Activated T-cell treated with anti-CD3 and anti-CD28 coated beads, Interleukin-2, amount 50 U/mL, for 72 hours (primary cell): ENCODE results near the gene FSTL5. TPM values are rescaled to one million over a fixed set of nuclear protein-coding genes. Genes with fewer than 3 reads are reported as not detected.

Experiments
- ATAC-seq, 2 donors: fragments of 150-1000 bp; cut with Tn5 transposase; replicated peaks in 1 of 2; 2 replicates each; pipeline ENCODE4 v1.10.0; 2021; ENCODE audit warnings: moderate library complexity in 2 of 2, mild to moderate bottlenecking in 1 of 2
- DNase-seq, 2 donors: peaks; one replicate each; pipeline ENCODE4 v3.0.0; 2021 to 2022; ENCODE audit warnings: mixed read lengths in 1 of 2
- H3K27ac Mint-ChIP-seq: one replicate; pipeline ENCODE4 v1.8.0; 2022; ENCODE audit warnings: mild to moderate bottlenecking, moderate library complexity, mixed read lengths
- H3K27me3 Mint-ChIP-seq: one replicate; pipeline ENCODE4 v1.8.0; 2022; ENCODE audit warnings: low read depth, mixed read lengths
- H3K36me3 Mint-ChIP-seq, 2 donors: one replicate each; pipeline ENCODE4 v1.8.0; 2022; ENCODE audit warnings: mixed read lengths in 2 of 2, mild to moderate bottlenecking in 1 of 2; ENCODE audit not compliant: insufficient read depth in 2 of 2
- H3K4me1 Mint-ChIP-seq: one replicate; pipeline ENCODE4 v1.8.0; 2022; ENCODE audit warnings: low read depth, mixed read lengths
- H3K4me3 Mint-ChIP-seq, 2 donors: one replicate each; pipeline ENCODE4 v1.8.0; 2022; ENCODE audit warnings: mild to moderate bottlenecking in 2 of 2, mixed read lengths in 2 of 2, moderate library complexity in 2 of 2
- H3K9me3 Mint-ChIP-seq, 2 donors: one replicate each; pipeline ENCODE4 v1.8.0; 2022; ENCODE audit warnings: mixed read lengths in 2 of 2
- total RNA-seq, 2 donors: library from RNA; stranded (reverse); gene quantifications; one replicate each; pipeline ENCODE4 v1.2.3, GENCODE V29; 2022

Gene FSTL5
- total RNA-seq, 2 donors from 2014 or later: not detected

DNA sequence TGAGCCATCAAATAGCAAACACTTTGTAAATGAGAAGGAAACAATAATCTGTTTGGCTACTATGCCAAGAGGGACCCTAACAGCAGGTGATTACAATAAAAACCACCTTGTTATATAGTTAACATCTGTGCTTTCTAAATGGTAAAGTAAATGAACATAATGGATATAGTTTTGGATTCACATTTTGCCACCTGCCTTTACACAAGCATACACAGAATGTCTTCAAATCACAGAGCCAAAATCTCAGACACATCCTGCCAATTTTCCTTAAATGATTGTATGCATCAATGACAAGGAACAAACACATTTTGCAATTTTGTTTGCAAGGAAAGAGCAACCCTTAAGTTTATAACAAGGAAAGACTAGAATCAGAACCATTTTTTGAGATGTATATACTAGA, 334.2 kb downstream of the FSTL5 start:
- no peaks in the 10 kb centered on the region for H3K4me1 Mint-ChIP-seq
- ATAC-seq (no peak), DNase-seq (no peak)
- no peak overlapping the region for H3K4me3 Mint-ChIP-seq
- H3K9me3 Mint-ChIP-seq: peaks cover 3 to 5% of the 10 kb centered on the region in 2 donors
- no peaks in the 10 kb centered on the region for H3K27me3 Mint-ChIP-seq
- no peaks in the 10 kb centered on the region for H3K36me3 Mint-ChIP-seq
- H3K27ac Mint-ChIP-seq: no peak overlapping the region

DNA sequence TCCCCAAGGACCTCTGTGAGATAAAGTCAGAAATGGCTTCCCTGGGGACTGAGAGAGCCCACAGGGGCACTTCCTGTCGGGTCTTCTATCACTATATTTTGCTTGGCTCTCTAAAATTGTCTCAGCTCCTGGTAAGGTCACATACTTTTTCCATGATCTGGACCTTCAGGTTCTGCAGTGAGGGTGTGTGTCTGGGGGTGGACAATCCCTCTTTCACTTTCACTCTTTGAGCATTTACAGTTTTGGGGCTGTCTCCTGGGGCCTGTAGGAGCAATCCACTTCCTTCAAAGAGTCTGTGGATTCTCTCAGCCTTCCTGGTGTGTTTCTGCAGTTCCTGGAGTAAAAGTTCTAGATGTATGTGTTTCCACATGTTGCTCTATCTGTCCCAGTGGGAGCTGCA, 335.7 kb downstream of the FSTL5 start:
- DNase-seq (no peak), ATAC-seq (no peak)
- H3K4me1 Mint-ChIP-seq: no peaks in the 10 kb centered on the region
- no peaks in the 10 kb centered on the region for H3K36me3 Mint-ChIP-seq
- H3K4me3 Mint-ChIP-seq: no peak overlapping the region
- peaks cover 3 to 5% of the 10 kb centered on the region in 2 donors for H3K9me3 Mint-ChIP-seq
- no peaks in the 10 kb centered on the region for H3K27me3 Mint-ChIP-seq
- H3K27ac Mint-ChIP-seq: no peak overlapping the region

DNA sequence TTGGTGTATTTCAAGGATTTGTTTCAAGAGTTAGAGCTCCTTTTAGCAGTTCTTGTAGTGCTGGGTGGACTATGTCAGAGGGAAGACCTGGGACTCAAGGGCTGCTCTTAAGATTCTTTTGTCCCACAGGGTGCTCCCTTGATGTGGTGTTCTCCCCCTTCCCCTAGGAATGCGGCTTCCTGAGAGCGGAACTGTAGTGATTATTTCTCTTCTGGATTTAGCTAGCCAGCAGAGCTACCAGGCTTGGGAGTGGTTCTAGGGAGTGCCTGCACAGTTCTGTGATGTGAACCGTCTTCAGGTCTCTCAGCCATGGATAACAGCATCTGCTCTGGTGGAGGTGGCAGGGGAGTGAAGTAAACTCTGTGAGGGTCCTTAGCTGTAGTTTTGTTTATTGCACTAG, 336.8 kb downstream of the FSTL5 start:
- Mint-ChIP-seq H3K4me3 (no peak overlapping the region), H3K36me3 (no peaks in the 10 kb centered on the region), H3K4me1 (no peaks in the 10 kb centered on the region), H3K27me3 (no peaks in the 10 kb centered on the region), H3K9me3 (peaks cover 3 to 5% of the 10 kb centered on the region in 2 donors), H3K27ac (no peak overlapping the region)
- ATAC-seq (no peak), DNase-seq (no peak)

DNA sequence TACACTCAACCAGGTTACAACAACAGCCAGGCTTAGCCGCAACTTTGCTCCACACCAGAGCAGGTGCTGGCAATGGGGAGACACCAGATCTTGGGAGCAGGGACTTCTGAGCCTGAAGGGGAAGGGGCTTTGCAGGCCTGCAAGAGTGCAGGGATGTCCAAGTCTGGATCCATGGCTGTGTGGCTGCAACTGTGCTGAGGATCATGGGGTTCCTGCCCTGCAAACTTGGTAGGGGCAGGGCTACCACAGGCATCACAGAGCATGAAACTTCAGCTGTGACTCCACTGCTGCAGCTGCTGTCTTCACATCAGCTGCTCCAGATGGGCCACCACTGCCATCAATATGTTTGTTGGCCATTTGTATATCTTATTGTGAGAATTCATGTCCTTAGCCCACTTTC, 340.4 kb downstream of the FSTL5 start:
- H3K4me1 Mint-ChIP-seq: no peaks in the 10 kb centered on the region
- no peaks in the 10 kb centered on the region for H3K36me3 Mint-ChIP-seq
- ATAC-seq (no peak), DNase-seq (no peak)
- H3K27me3 Mint-ChIP-seq: no peaks in the 10 kb centered on the region
- no peak overlapping the region for H3K4me3 Mint-ChIP-seq
- peaks cover 3 to 8% of the 10 kb centered on the region in 2 donors for H3K9me3 Mint-ChIP-seq
- H3K27ac Mint-ChIP-seq: no peak overlapping the region

DNA sequence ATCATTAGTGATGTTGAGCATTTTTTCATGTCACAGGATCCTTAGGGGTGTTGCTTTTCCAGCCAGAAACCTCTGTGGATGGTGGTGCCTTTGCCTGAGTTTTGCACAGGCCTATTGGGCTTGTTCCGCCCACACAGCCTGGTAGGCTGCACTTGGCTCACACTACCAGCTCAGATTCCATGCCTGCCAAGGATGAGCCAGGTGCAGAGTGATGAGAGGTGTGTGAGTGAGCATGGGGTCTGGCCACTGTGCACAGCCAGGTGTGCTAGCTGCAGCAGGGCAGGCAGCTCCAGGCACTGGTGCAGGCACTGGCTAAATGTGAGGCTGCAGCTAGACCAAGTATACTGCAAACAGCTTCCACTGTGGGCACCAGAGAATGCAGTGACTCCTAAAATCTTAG, 341.6 kb downstream of the FSTL5 start:
- H3K27me3 Mint-ChIP-seq: no peaks in the 10 kb centered on the region
- H3K9me3 Mint-ChIP-seq: peaks cover 2 to 8% of the 10 kb centered on the region in 2 donors
- no peaks in the 10 kb centered on the region for H3K4me1 Mint-ChIP-seq
- DNase-seq (no peak), ATAC-seq (no peak)
- no peak overlapping the region for H3K4me3 Mint-ChIP-seq
- H3K27ac Mint-ChIP-seq: no peak overlapping the region
- no peaks in the 10 kb centered on the region for H3K36me3 Mint-ChIP-seq

DNA sequence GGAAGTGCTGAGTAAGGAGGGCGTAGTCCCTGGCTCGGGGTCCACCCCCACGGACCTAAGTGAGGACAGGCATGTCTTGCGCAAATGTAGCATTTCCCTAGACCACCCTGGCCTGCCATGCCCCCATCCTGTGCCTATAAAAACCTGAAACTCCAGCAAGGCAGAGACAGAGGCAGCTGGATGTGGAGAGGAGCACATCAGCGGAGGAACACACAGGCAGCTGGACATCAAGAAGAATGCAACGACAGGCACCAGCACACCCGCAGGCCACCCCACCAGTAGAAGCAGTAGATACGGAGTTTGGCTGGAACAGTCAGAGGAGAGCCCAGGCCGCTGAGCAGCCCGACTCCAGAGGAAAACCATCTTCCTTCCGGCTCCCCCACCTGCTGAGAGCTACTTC, 345.9 kb downstream of the FSTL5 start:
- H3K4me1 Mint-ChIP-seq: no peaks in the 10 kb centered on the region
- no peak overlapping the region for H3K27ac Mint-ChIP-seq
- ATAC-seq: no peak
- H3K9me3 Mint-ChIP-seq: peaks cover 4 to 5% of the 10 kb centered on the region in 2 donors
- no peak overlapping the region for H3K4me3 Mint-ChIP-seq
- H3K36me3 Mint-ChIP-seq: peaks cover 0 to 1% of the 10 kb centered on the region in 2 donors
- DNase-seq: no peak
- H3K27me3 Mint-ChIP-seq: no peaks in the 10 kb centered on the region

DNA sequence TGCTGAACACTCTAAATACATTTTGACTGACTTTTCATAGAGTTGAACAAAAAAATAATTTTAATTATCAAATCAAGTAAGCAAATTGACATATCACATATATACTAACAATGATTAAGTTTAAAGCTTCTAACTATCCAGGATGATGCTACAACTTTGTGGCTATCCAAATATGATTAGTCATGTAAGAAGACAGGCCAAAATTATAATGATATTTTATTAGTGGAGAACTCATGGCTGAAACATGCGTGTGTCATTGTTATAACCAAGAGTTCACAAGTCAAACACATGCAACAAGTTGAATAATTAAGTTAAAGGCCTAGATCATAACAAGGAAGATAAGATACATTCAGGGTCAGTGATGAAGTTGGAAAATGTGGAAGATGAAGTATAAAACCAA, 346.8 kb downstream of the FSTL5 start:
- Mint-ChIP-seq H3K4me1 (no peaks in the 10 kb centered on the region), H3K36me3 (peaks cover 0 to 1% of the 10 kb centered on the region in 2 donors), H3K27ac (no peak overlapping the region), H3K4me3 (no peak overlapping the region), H3K27me3 (no peaks in the 10 kb centered on the region), H3K9me3 (peaks cover 4 to 5% of the 10 kb centered on the region in 2 donors)
- DNase-seq: no peak
- ATAC-seq: no peak

DNA sequence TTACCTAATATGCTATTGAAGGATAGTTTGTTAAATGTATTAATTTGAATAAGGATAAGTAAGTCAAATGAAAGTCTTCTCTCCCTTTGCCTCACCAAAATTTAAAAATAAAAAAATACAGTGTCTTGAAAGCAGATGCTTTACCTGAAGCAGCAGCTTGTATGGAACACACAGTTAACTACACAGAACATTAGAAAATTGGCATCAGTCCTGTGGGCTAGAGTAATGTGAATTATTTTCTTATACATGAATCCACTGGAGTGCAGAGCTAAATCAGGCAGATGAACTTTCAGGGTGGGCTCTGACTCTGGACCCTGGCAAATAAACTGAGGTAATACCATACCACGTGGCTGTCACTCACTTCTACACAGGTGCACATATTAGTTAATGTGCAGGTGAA, 348.0 kb downstream of the FSTL5 start:
- Mint-ChIP-seq H3K4me3 (no peak overlapping the region), H3K27me3 (no peaks in the 10 kb centered on the region), H3K4me1 (no peaks in the 10 kb centered on the region), H3K27ac (no peak overlapping the region), H3K9me3 (peaks cover 4 to 5% of the 10 kb centered on the region in 2 donors), H3K36me3 (peaks cover 0 to 1% of the 10 kb centered on the region in 2 donors)
- DNase-seq (no peak), ATAC-seq (no peak)

DNA sequence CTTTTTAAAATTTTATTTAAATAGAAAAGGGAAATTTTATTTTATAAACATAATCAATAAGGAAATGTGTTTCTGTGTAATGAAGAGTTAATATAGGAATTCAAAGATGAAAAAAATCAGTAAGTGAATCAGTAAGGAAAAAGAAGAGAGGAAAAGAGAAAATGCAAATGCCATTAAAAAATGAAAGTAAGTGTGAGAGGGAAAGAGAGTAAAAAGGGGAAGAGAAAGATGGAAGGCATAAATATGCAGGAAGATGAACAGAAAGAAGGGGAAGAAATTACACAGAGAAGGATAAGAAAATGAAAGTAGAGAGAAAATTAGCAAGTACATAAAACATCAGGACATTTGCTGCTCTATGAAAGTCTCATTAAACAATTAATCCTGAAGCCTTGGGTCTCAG, 349.9 kb downstream of the FSTL5 start:
- DNase-seq (no peak), ATAC-seq (no peak)
- peaks cover 2 to 4% of the 10 kb centered on the region in 2 donors for H3K9me3 Mint-ChIP-seq
- no peaks in the 10 kb centered on the region for H3K4me1 Mint-ChIP-seq
- H3K4me3 Mint-ChIP-seq: no peak overlapping the region
- H3K27ac Mint-ChIP-seq: no peak overlapping the region
- H3K36me3 Mint-ChIP-seq: peaks cover 0 to 1% of the 10 kb centered on the region in 2 donors
- H3K27me3 Mint-ChIP-seq: no peaks in the 10 kb centered on the region

DNA sequence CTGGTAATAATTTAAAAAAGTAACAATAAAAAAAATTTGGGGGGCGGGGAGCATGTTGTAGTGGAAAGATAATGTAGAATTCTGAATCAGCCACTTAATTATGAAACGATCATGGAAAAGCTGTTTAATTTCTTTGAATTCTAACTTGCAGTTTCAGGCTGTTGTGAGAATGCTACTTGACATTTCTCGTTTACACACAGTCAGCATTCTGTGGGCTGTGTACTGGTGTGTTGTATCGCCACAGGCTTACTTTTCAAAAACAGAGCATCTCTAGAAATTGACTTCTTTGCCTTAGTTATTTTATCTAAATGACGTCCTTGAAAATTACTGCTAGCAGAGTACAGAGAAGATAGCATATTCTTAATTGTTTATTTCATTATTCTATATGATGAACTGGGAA, 350.4 kb downstream of the FSTL5 start:
- no peak overlapping the region for H3K4me3 Mint-ChIP-seq
- peaks cover 2 to 4% of the 10 kb centered on the region in 2 donors for H3K9me3 Mint-ChIP-seq
- DNase-seq (no peak), ATAC-seq (no peak)
- H3K27ac Mint-ChIP-seq: no peak overlapping the region
- no peaks in the 10 kb centered on the region for H3K27me3 Mint-ChIP-seq
- peaks cover 0 to 1% of the 10 kb centered on the region in 2 donors for H3K36me3 Mint-ChIP-seq
- no peaks in the 10 kb centered on the region for H3K4me1 Mint-ChIP-seq

DNA sequence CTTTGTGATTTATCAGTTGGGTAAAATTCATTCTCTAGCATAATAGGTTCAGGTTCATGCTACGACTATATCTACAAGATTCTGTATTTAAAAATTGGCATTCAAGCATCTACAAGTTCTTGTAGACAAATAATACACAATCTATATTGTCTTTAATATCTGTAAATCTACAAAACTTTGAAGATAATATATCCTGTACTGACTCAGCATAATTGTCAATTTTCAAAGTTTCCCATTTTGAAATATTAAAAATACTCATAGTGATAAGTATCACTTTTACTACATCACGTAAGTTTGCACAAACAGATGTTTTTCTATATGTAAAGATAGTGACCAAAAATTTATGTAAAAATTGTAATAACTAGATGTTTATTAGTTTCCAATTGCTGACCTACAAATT, 360.6 kb downstream of the FSTL5 start:
- no peak for ATAC-seq

DNA sequence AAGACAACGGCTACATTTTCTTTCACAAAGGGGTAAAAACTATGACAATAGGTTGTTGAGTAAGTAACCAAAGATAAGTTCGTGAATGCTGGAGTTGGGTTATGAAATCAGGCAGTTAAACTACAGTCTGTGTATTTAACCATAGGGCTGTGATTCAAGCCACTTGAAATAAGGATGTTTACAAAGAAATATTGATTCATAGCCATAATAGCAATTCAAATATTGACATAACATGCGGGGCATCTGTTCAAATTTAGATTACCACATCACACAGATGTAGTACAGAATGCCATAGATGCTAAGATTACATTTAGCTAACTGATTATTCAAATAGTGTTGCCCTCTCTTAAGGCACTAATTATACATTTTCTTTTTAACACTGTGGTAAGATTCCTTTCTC, 364.1 kb downstream of the FSTL5 start:
- no peaks in the 10 kb centered on the region for H3K36me3 Mint-ChIP-seq
- no peaks in the 10 kb centered on the region for H3K4me1 Mint-ChIP-seq
- DNase-seq (no peak), ATAC-seq (no peak)
- H3K9me3 Mint-ChIP-seq: peaks cover 0 to 2% of the 10 kb centered on the region in 2 donors
- H3K4me3 Mint-ChIP-seq: no peak overlapping the region
- no peaks in the 10 kb centered on the region for H3K27me3 Mint-ChIP-seq
- no peak overlapping the region for H3K27ac Mint-ChIP-seq

More for the DNA sequence above, 360.6 kb downstream of the FSTL5 start:
- H3K4me3 Mint-ChIP-seq: no peak overlapping the region
- DNase-seq: no peak
- H3K4me1 Mint-ChIP-seq: no peaks in the 10 kb centered on the region
- no peaks in the 10 kb centered on the region for H3K36me3 Mint-ChIP-seq
- H3K9me3 Mint-ChIP-seq: peaks cover 4 to 6% of the 10 kb centered on the region in 2 donors
- H3K27me3 Mint-ChIP-seq: no peaks in the 10 kb centered on the region
- no peak overlapping the region for H3K27ac Mint-ChIP-seq

DNA sequence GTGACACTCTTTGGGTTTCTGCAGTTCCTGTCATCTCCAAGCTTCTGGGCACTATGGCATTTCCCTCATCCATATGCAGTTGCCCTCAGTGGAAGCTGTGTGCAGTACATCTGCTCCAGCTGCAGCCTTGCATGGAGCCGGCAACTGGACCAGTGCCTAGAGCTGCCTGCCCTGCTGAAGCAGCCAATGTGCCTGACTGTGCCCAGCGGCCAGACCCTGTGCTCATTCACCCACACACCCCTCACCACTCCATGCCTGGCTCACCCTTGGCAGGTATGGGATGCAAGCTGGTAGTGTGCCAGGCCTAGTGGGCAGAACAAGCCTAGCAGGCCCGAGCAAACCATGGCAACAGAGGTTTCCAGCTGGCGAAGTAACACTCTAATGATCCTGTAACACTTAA, 370.8 kb downstream of the FSTL5 start:
- Mint-ChIP-seq H3K9me3 (peaks cover 2% of the 10 kb centered on the region in 2 donors), H3K36me3 (no peaks in the 10 kb centered on the region), H3K4me1 (no peaks in the 10 kb centered on the region), H3K27ac (no peak overlapping the region), H3K4me3 (no peak overlapping the region), H3K27me3 (no peaks in the 10 kb centered on the region)
- ATAC-seq (no peak), DNase-seq (no peak)

DNA sequence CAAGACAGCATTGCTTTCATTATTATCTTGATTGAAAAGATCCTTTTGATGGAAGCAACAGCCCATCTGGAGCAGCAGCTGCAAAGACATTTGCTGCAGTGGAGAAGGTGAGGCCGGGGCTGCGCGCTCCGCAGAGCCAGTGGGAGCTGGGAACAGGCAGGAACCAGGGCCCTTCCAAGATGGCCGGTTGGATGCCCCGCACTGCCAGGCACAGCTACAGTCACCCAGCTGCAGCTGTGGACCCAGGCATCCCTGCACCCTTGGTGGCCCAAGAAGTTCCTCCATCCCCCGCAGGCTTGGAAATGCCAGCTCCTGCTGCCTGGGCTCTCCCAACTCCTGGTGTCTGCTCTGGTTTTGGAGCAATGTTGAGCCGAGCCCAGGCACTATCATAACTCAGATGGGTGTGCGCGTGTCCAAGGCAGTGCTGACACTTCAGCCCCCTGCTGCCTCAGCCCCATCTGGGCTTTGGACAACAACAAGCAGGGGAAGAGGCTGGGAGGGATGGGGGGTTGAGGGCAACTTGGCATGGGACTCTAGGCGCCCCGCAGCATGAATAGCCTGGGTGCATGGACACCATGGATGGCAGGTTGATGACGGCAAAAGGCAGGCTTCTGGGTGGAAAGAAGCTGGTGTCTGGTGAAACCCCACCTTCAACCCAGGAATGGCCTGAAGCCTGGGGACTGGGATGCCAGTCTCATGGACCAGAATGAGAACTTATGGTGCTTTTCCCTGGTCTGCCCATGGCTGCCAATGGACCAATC, 371.8 kb downstream of the FSTL5 start:
- no peaks in the 10 kb centered on the region for H3K4me1 Mint-ChIP-seq
- H3K36me3 Mint-ChIP-seq: no peaks in the 10 kb centered on the region
- H3K9me3 Mint-ChIP-seq: peaks cover 2 to 4% of the 10 kb centered on the region in 2 donors
- H3K27me3 Mint-ChIP-seq: no peaks in the 10 kb centered on the region
- no peak for DNase-seq
- H3K4me3 Mint-ChIP-seq: no peak overlapping the region
- no peak overlapping the region for H3K27ac Mint-ChIP-seq
- ATAC-seq: no peak
